ENCODE data around the gene PTK6.
"Not testable (repeated sequence)": the region's sequence is repeated elsewhere in the genome, so short reads cannot be mapped to it uniquely, and the experiment has no call there.

Gene PTK6

DNA sequence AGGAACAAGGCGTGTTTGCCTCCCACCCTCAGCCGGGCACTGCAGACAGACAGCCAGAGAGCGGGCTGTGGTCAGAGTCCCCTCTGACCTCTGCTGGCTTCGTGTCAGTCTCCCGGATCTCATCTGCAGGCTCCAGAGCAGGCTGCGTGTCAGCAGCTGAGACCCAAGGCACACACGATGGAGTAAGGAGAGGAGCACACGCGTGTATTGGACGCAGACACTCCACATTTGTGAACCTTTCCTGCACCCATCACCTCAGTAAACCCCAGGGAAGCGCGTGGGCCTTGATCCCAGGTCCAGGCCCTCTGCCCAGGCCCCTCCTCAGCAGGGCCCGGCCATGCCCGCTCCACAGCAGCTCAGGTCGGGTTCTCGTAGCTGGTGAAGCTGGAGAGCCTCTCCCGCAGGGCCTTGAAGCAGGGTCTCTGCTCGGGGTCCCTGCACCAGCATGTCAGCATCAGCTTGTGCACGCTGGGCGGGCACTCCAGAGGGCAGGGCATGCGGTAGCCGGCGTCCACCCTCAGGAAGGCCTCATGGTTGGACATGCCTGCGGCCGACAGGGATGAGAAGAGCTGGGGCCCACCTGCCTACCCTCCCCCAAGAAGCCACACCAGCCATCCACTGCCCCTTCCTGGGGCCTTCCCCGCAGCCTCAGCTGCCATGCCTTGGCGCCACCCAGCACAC is 7.9 kb downstream of the PTK6 start:
- DNase-seq (ENCODE audit: low spot score), result no peak

DNA sequence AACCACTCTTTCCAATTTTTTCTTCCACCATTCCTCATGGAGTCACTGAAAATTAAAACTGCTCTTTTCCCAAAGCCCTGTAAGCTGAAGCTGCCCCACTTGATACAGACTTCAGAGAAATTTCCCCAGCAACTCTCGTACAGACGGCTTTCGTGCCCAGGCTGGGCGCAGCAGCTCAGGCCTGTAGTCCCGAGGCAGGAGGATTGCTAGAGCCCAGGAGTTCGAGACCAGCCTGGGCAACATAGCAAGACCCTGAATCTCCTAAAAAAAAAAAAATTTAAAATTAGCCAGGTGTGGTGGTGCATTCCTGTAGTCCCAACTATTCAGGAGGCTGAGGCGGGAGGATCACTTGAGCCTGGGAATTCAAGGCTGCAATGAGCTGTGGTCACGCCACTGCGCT is 10.0 kb downstream of the PTK6 start:
- no peak for DNase-seq (ENCODE audit: low spot score)

DNA sequence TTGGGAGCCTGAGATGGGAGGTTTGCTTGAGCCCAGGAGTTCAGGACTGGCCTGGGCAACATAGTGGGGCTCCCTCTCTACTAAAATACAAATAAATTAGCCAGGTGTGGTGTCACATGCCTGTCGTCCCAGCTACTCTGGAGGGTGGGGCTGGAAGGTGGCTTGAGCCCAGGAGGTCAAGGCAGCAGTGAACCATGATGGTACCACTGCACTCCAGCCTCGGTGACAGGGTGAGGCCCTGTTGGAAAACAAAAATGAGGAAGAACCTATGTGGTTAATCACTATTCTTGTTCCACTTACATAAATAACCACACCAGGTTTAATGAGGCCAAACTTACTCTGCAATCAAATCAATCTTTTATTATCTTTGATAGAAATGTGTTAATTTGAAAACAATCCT is 11.2 kb downstream of the PTK6 start:
- DNase-seq (ENCODE audit: low spot score), result no peak

DNA sequence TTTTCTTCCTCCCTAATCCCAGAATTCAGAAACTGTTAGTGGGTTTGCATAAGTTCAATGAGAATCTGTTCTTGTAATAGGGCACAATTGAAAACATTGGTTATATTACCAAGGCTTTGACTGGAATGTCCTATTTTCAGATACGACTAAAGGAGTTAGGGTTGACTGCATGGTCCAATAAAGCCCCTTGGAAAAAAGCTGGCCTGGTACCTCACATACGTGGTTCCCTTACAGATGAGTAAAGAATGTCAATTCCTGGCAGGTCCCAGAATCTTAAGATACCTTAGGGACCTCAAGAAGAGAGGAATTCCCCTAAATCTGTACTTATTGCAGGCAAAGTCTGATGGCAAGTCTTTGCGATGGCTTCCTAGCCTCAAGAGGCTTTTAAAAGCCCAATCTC is 12.0 kb downstream of the PTK6 start:
- DNase-seq (ENCODE audit: low spot score), result no peak

DNA sequence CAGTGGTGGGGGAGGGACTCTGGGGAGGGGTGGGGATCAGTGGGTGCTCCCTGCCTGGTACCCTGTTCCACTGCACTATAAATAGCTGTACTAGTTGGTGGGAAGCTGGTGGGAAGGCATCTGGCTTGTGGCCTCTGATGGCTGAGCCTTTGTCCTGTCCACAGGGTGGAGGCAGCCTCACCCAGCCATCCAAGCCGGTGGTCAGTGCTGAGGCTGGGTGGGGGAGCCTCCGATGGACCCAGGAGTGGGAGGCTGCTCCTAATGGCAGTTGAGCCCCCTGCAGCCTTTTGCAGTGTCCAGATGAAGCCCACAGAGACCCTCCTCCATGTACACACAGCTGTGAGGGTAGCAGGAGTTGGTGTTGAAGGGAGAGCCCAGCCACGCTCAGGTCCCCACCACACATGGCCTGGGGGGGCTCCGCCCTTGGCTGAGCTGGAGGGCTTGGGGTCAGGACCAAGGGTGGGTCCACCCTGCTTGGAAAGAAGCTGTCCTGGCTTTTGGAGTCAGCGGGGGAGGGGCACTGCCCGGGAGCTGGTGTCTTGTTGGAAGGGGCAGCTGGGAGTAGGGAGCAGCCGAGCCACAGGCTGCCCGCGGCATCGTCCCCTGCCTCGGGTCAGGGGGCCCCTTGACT is 14.1 kb downstream of the PTK6 start:
- DNase-seq (ENCODE audit: low spot score), result no peak

DNA sequence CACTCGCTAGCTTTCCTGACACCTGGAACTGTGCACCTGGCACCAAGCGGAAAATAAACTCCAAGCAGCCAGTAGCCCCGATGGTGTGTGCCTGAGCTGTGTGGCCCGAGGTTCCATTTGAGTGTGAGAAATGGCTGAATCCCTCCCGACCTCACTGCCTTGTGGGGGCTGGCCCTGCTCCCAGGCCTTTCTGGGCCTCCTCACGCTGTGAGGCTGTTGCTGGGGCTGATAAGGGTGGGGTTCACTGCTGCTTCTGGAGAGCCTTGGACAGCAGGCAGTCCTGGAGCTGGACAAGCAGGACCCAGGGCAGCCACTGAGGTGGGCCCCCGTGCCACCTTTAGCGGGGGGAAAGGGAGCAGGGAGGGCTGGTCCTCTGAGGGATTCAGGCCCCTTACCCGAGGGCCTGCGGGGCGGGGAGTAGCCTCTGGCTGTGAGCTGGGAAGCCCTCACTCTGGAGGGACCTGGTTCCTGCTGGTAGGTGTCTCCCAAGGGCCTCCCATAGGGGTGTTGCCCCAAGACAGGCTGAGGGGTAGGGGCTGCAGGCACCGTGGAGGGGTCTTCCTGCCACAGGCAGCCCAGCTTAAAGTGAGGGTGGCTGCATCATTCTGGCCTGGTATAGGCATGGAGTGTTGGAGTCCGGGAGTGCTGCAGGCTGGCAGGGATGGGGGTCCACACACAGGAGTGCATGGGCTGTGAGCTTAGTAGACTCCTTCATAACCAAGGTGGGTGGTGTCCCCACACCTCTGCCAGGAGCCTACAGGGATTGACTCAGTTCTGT is 14.9 kb downstream of the PTK6 start:
- DNase-seq (ENCODE audit: low spot score), result no peak

DNA sequence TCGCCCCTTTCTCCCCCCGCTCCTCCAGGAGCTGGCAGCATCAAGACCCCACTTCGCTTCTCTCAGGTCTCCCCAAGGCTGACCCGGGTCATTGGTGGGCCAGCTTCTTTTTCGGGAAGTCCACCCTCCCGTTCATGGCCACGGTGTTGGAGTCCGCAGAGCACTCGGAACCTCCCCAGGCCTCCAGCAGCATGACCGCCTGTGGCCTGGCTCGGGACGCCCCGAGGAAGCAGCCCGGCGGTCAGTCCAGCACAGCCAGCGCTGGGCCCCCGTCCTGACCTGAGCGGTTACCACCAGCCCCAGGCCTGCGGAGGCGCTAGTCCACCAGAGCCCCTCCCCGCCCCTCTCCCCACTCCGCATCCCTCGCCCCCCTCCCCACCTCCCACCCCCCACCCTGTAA is 15.6 kb downstream of the PTK6 start:
- no peak for DNase-seq (ENCODE audit: low spot score)

DNA sequence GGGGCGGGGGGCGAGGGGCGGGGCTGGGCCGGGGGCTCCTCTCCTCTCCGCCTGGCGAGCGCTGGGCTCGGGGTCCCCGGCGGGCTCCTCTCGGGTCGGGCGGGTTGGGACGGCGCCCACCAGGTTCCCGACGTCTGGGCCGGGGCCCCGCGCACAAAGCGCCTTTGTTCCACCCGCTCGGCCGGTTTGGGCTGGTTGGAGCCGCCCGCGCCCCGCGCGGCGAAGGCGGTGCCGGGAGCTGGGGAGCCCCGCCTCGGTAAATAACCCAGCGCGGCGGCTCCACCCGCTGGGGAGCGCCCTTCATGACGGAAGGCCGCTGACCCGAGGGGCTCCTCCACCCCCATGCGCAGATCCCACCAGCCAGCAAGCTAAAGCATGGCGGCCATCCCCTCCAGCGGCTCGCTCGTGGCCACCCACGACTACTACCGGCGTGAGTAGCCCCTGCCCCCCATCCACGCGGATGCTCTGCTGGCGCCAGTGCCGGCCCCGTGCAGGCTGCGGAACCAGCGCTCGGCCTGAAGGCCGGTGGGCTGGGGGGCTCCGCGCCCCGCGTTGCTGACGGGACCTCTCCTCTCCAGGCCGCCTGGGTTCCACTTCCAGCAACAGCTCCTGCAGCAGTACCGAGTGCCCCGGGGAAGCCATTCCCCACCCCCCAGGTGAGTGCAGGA is 16.1 kb downstream of the PTK6 start:
- DNase-seq (ENCODE audit: low spot score), result no peak

DNA sequence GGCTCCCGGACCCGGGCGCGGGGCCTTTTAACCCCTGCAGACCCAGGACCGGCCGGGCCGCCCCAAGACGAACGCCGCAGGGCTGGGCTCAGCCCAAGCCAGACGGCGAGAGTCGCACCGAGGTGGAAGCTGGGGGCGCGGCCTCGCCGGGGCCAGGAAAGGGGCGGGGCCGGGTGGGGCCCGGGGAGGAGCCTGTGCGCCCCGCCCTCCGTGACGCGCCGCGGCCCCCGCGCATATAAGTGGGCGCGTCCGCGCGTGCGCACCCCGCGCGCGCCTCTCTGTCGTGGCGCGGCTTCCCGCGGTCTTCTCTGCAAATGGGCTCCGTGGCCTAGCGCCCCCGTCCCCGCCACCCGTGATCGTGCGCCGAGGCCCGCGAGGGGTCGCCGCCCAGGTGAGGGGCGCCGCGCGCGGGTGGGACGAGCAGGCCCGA is 16.7 kb downstream of the PTK6 start, which contains the start of gene PPDPF:
PPDPF (plus strand) TSS at position 262 of the 430 bp plus-strand sequence. CDS start 544 bp downstream, outside the sequence.
- DNase-seq (ENCODE audit: low spot score), result peak; percentile 79

DNA sequence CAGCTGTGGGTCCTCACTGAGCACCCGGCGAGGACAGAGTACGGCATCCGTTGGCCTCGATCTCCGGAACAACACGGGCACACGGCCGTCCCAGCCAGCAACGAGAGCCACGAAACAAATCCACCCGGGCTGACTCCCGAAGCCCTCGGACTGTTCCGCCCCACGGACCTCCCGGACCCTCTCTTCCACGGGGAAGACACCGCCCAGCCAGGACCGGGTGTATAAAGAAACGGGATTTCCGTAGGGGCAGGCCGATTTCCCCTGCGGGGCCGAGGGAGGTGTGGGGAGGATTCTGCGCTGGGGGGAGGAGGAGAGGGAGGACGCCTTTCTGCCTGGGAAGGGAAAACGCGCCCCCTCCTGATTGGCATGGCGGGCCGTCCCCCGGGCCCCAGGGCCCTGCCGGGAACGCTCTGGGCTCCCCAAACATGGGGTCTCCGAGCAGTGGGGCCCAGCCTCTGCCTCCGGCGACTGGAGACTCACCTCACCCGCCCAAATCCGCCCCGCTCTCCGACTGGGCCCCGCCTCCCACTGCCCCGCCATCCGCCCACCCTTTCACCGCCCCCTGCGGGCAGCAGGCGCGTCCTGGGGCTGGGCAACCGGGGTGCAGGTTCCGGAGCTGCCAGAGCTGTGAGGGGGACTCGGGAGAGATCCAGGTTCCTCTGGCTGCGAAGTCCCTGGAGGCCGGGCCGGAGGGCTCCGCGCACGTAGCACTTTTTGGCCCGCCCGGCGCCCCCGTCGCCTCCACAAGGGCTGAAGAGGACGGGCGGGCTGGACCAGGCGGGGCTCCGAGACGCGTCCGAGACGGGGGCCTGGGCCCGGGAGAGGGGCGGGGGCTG is 17.3 kb downstream of the PTK6 start:
- peak; percentile 44 for DNase-seq (ENCODE audit: low spot score)

DNA sequence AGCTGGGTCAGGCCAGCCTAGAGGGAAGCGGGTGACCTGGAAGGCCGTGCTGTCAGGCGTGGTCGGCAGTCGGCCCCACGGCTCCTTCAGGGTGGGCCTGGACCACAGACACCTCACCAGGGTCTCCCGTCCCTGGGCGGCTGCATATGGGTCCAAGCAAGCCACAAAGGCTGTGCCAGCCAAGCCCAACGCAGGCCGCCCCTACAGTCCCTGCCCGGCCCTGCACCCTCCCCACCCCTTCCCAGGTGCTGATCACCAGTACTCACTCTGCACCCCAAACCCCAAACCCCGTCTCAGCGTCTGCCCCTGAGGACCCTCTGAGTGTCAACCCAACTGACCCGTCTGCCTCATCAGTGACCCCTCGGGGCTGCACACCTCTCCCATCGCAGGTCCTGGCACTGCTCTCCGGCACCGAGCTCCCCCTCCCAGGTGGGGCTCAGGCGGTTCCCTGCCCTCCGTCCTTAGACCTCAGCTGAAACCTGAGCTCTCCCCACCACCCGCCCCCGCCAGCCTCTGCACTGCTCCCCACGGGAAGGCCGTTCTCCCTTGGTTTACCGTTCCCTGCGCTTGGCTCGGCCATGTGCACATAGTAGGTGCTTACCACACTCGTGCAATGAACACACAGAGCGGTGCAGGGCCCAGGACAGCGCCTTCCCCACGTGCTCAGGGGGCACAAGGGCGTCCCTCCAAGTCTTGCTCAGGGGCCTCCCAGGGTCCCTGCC is 18.1 kb downstream of the PTK6 start:
- no peak for DNase-seq (ENCODE audit: low spot score)

DNA sequence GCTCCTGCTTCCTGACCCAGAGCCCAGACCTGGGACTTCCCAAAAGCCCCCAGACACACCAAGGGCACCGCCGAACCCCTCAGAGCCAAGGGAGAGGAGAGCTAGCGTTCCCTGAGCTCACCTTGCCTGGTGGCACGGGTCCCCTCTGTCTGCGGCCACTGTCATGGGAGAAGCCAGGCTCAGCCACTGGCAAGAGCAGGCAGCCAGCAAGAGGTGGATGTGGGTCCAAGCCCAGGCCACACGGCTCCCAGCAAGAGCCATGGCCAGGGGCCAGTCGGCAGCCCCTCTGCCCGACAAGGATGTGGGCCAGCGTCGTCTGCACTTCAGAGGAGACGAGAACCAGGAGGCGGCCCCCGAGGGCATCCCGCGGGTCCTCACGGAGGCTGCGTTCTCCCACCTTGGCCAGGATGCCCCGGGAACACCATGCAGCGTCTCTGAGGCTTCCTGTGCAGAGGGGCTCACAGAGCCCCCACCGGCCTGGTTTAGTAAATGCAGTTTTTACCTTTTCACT is 18.8 kb downstream of the PTK6 start:
- DNase-seq (ENCODE audit: low spot score), result no peak

DNA sequence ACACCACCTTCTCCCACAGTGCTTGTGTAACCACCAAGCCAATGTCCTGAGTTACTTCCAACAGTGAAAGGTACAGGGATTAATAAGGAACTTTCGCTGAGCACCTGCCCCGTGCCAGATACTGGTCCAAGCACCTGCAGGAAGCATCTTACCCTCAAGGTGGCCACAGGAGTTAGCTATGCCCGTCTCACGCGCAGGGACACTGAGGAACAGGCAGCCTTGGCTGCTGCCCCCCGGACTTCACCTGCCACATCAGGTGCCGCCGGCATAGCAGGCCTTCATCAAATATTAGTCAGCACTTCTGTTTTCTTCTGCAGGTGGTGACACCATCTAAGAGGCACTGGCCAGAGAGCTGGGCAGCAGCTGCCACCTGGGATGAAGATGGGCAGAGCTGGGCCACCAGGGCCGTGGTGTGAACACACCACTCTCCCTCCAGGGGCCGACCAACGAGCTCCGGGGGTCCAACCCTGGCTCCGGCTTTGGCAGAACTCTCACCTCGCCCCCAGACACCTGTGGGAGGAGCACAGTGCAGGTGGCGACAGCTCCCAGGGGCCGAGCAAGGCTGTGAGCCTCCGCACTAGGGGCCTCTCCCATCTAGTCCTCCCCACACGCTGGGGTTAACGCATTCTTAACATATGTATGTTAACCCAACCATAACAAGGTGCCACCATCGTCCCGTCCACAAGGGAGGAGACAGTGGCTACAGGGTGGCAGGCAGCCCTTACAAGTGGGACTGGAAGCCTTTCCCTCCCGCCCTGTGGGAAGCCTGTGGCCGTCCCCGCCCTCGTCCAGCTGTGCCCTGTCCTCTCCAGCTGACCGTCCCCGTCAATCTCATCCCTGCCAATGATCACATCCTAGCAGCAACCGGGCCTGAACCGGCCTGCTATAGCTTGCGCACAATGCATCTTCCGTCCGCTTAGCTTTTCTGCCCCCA is 19.5 kb downstream of the PTK6 start:
- DNase-seq (ENCODE audit: low spot score), result no peak

DNA sequence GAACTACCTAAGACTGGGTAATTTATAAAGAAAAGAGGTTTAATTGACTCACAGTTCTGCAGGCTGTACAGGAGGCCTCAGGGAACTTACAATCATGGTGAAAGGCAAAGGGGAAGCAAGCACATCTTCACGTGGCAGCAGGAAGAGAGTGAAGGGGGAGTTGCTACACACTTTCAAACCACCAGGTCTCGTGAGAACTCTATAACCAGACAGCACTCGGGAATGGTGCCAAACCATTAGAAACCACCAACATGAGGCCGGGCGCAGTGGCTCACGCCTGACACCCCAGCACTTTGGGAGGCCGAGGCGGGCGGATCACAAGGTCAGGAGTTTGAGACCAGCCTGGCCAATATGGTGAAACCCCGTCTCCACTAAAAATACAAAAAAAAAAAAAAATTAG is 22.7 kb downstream of the PTK6 start:
- not testable (repeated sequence) for DNase-seq (ENCODE audit: low spot score)

DNA sequence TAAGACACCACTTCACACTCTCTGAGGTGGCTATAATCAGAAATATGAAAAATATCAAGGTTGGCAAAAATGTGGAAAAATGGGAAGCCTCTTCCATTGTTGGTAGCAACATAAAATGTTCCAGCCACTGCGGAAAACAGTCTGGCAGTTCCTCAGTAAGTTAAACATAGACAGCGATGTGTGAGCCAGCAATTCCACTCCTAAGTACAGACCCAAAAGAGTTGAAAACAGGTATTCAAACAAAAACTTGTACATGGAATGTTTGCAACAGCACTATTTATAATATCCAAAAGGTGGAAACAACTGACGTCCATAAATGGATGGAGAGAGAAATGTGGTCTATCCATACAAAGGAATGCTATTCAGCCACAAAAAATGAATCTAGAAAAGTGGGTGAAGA is 24.0 kb downstream of the PTK6 start:
- no peak for DNase-seq (ENCODE audit: low spot score)

DNA sequence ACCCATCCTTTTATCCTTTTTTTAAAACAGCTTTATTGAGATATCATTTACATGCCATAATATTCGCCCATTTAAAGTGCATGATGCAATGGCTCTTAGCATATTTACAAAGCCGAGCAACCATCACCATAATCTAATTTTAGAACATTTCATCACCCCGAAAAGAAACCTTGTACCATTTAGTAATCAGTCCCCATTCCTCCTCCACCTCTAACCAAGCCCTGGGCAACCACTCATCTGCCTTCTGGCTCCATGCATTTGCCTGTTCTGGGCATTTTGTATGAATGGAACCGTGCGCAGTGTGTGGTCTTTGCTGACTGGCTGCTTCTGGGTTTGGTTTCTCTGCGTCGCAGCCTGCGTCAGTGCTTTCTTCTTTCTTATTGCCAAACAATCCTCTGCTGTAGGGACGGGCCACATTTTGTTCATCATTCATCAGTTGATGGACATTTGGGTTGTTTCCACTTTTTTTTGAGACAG is 28.1 kb downstream of the PTK6 start:
- DNase-seq (ENCODE audit: low spot score), result no peak

DNA sequence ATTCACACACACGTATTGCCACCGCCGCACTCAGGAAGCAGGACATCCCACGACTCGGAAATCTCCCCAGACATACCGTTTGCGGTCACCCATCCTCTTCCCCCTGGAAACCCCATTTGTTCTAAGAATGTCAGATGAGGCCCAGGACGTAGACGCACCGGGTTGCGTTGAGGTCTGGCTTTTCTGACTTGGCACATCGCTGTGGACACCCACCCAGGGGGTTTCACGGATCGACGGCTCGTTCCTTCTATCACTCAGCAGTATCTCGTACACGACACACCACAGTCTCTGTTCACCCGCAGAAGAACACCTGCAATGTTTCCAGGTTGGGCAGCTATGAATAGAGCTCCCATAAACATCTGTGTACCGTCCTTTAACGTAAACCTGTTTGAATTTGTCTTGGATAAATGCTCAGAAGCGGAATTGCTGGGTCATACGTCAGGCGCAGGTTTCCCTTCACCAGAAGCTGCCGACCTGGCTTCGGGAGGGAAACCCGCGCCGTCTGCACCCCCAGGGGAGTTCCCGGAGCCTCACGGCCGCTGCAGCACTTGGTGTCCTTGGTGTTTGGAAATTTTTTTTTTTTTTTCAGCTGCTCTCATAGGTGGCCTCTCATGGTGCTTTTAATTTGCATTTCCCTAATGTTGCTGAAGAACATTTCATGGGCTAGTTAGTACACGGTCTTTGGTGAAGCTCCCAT is 29.0 kb downstream of the PTK6 start:
- DNase-seq (ENCODE audit: low spot score), result no peak

DNA sequence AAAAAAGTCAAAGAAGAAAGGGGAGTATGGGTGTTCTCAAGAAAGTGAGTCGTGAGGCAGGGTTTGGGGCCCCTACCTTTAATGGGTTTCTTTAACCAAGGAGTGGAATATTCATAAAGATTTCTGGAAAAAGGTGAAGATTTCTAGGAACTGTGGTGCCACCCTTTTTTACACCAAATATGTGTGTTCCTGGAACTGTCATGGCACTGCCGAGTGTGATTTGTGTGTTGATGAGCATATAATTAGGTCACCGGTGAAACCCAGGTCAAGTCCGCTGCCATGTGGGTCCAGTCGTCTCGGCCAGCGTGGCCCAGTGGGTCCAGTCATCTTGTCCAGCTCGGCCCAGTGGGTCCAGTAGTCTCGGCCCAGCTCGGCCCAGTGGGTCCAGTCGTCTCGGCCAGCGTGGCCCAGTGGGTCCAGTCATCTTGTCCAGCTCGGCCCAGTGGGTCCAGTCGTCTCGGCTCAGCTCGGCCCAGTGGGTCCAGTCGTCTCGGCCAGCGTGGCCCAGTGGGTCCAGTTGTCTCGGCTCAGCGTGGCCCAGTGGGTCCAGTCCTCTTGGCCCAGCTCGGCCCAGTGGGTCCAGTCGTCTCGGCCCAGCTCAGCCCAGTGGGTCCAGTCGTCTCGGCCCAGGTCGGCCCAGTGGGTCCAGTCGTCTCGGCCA is 30.0 kb downstream of the PTK6 start:
- no peak for DNase-seq (ENCODE audit: low spot score)
